HG02884 (cell line): ENCODE data around the gene GCNA.
A peak's percentile ranks its signal among the peaks of the same experiment; 100 is the strongest.

ENCODE experiments used
- ATAC-seq: cut with Tn5 transposase; IDR thresholded peaks from one replicate; pipeline ENCODE4 v1.9.1; 2021; ENCODE audit warnings: mild to moderate bottlenecking, moderate library complexity; ENCODE audit not compliant: unreplicated experiment

The GCNA gene

DNA sequence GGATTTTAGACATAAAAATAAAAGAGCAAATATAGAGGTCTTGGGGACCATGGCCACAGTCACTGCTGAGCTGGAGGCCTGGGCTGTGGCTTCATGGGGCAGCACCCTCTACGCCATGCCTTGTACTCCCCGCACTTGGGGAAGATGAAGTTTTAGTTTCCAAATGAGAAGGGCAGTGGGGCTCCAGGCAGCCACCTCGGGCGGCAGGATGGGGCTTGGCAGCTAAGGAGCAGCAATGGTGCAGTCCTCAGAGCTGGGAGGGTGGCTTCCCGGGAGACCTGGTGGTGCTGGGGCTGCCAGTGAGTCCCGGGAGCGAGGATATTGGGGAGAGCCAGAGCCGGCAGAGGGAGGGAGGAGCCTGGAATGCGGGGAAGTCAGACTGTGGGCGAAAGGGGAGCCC, 37.7 kb downstream of the GCNA start:
- ATAC-seq: no peak

DNA sequence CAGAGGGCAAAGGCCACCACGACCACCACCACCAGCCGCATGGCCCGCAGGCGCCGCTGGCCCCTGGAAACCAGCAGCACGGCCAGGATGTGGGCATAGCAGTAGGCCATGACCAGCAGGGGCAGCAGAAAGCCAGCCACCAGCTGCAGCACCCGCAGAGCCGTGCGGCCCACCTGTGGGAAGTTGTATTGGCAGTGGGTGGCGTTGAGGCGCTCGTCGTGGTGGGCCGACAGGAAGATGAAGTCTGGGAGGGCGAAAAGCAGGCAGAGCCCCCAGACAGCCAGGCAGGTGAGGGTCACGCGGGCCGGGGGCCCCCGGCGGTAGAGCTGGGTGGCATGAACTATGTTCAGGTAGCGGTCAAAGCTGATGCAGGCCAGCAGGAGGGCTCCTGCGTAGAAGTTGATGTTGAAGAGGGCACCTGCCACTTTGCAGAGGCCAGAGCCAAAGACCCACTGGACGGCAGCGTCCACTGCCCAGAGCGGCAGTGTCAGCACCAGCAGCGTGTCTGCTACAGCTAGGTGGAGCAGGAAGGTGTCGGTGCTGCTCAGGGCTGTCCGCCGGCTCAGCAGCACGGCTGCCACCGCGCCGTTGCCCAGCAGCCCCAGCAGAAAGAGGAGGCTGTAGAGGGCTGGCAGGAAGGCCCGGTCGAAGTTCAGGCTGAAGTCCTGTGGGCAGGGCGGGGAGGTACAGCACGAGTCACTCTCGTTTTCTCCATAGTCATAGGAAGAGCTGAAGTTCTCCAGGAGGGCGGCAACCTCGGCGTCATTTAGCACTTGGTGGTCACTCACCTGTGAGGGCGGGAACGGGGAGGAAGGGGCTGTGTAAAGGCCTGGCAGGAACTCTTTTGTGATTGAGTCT, 38.7 kb downstream of the GCNA start:
- no peak for ATAC-seq

GRCh38 chrX:71617742-71618141, 39.5 kb downstream of the GCNA start:
- no peak for ATAC-seq

DNA sequence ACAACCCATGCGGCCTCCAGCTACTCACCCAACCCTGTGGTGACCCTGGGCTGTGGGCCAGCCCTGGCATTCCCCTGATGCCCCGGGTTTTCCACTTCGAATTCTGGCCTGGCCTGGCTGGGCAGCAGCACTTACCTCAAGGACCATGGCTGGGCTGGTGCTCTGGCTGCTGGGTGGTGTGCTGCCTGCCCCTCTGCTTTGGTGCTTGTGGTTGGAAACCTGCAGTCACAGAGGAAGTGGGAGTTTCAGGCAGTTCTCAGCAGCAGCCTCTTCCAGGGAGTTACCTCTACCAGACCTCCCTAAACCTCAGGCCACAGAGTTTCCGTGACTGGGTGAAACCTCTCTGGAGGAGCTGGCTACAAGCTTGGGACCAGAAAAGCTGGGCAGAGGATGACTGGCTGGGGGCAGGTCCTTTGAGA, 40.1 kb downstream of the GCNA start, which contains the start of gene CXCR3:
CXCR3 (minus strand) TSS at position 209 of the 419 bp plus-strand sequence; CDS start at position 147, 62 bp downstream.
- ATAC-seq: peak; percentile 62

DNA sequence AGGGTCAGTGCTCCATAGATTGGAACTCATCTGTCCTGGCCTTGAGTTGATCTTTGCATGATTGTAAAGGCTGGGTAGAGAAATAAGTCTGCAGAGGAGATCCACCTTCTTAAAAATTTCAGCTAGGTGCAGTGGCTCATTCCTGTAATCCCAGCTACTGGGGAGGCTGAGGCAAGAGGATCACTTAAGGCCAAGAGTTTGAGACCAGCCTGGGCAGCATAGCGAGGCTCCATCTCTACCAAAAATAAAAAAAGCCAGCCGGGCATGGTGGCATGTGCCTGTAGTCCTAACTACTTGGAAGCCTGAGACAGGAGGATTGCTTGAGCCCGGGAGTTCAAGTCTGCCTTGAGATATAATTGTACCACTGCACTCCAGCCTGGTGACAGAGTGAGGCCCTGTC, 40.5 kb downstream of the GCNA start:
- ATAC-seq: no peak

- ATAC-seq: no peak
These were observed 41.0 kb downstream of the GCNA start for GRCh38 chrX:71619193-71619592.

- no peak for ATAC-seq
These were observed 41.7 kb downstream of the GCNA start for GRCh38 chrX:71619986-71620385.

DNA sequence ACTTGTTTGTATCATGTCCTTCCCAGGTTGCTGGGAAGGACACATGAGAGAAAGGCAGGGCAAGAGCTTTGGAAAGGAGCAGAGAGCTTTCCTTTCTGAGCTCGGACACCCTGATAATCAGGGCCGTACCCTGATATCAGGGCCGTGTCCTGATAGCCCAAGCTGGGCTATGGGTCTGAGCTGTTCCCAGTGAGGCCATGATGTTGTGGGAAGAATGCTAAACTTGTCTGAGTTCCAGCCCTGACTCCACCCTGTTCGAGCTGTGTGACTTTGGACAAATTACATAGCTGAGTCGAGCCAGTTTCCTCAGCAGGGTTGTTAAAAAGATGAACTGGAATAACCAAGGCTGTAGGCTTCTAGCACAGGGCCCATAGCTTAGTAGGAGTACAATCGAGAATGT, 43.4 kb downstream of the GCNA start:
- no peak for ATAC-seq

- no peak for ATAC-seq
These were observed 43.9 kb downstream of the GCNA start for GRCh38 chrX:71622032-71622575.

DNA sequence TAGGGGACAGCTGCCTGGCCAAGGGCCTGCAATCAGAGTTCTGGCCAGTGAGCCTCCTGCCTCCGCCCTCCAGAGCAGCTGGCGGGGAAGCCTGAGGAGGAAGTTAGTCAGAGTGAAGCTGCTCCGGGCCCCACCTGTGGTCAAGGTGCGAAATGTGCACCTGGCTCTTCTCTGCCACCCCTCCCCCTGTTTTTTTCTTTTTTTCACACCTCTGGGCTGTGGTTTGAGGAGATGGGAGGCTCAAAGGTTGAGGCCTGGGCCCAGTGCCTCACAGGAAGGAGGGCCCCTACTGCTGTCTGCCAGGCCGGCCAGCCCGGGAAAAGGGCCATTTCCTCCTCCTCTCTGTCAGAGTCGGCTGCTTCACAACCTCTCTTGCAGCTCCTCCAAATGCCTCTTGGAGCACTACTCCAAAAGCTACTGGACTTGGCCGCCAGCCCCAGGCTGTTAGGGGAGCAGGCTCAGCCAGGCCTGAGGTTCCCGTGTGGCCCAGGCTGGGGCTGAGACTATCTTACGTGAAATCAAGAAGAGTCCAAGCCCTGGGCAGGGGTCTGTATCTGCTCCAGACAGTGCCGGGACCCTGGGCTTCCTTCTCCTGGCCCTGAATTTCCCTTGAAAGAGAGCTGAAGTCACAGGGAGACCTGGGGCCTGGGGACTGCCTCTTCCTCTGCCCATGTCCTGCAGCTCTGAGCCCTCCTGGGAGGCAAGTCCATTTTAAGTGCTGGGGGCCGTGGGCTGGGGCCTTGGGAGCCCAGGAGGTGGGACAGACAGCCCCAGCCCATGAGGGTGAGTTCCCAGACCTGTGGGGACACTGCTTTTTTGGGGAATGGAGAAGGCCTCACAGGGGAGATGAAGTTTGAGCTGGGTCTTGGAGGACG, 44.6 kb downstream of the GCNA start:
- no peak for ATAC-seq

DNA sequence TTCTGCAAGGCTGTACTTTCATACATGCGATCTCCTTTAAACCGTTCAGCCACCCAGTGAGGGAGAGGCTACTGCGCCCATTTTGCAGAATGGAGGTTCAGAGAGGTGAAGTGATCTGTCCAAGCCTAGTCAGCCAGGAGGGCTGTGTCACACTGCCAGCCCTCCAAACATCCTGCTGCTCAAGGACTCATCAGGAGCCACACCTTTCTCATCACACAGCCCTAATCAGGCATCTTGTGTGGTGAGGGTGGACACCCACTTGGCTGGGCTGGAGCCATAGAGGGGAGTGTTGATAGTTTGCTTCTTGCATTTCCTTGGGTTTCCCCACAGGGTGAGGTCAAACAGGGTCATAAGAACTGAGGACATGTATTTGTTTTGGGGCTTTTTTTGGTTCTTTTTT, 45.5 kb downstream of the GCNA start:
- no peak for ATAC-seq

DNA sequence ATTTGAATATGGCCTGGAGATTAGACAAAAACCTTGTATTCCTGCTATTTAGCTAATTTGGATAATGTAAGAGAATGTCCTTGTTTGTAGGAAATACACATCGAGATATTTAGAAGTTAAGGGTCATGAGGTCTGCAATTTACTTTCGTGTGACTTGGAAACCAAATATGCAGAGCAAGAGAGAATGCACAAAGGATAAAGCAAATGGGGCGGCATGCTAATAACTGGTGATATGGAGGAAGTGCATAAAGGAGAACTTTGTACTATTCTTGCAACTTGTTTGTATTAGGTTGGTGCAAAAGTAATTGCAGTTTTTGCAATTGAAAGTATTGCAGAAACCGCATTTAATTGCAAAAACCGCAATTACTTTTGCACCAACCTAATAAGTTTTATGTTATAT, 47.2 kb downstream of the GCNA start:
- ATAC-seq: no peak

- ATAC-seq: no peak
These were observed 48.3 kb downstream of the GCNA start for GRCh38 chrX:71626576-71626975.

DNA sequence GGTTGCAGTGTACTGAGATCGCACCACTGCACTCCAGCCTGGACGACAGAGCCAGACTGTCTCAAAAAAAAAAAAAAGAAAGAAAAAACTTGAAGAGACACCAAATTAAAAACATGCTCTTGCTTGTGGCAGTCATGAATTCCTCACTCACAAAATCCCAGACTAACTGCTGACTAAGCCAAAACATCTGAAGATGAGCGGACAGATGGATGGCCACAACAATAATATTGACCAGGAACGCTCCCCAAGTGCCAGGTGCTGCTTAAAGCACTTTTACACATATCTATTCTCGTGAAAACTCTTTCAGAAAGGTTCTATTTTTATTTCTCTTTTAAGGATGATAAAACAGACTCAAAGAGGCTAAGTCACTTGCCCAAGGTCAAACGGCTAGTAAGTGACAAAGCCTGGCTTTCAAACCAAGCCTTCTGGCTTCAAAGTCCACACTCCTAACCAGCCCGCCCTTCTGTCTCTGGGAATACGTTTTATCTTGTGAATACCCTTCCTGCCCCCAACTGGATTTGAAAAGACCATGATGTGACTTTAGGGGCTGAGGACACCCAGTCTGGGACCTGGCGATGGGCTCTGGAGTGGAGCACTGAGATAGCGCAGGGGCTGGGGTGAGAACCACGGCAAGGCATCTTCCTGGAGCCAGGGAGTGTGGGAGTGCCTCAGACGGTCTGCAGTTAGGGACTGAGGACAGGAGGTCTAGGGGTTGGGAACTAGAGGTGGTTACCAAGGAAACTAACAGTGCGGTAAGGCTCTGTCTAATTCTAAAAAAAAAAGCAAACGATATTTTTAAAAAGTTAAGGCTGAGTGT, 49.6 kb downstream of the GCNA start:
- ATAC-seq: no peak

- ATAC-seq: peak; percentile 54
These were observed 51.2 kb downstream of the GCNA start for GRCh38 chrX:71629467-71629866.

GRCh38 chrX:71632923-71633657, 54.9 kb downstream of the GCNA start:
- no peak for ATAC-seq

DNA sequence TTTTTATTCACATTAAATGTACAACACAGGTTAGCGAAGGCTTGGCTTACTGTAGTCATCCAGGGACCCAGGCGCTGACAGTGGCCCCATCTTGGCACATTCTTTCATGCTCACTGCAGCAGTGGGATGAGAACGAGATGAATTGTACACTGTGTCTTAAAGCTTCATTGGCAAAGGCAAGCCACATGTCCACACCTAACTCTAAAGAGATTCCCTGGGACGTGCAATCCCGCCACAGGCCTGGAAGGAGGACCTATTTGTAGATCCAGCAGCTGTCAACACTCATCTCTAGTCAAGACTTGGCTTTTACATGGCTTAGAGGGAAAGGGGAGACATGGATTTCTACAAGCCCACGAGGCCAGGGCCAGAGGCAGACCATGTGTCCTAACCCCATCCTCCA, 56.1 kb downstream of the GCNA start:
- ATAC-seq: no peak

GRCh38 chrX:71636438-71637252, 58.4 kb downstream of the GCNA start:
- ATAC-seq: no peak

GRCh38 chrX:71637253-71637618, 59.0 kb downstream of the GCNA start:
- no peak for ATAC-seq
